Activated CD4-positive, CD25-positive, alpha-beta regulatory T cell treated with anti-CD3 and anti-CD28 coated beads, Interleukin-2, amount 50 U/mL, for 24 hours (primary cell): Measurements from ENCODE around the gene LAMA4.

Experiments
- ATAC-seq, 2 donors: fragments of 150-1000 bp; cut with Tn5 transposase; one replicate each; pipeline ENCODE4 v1.10.0; 2021; ENCODE audit warnings: mild to moderate bottlenecking in 1 of 2, moderate library complexity in 1 of 2

The LAMA4 gene

DNA sequence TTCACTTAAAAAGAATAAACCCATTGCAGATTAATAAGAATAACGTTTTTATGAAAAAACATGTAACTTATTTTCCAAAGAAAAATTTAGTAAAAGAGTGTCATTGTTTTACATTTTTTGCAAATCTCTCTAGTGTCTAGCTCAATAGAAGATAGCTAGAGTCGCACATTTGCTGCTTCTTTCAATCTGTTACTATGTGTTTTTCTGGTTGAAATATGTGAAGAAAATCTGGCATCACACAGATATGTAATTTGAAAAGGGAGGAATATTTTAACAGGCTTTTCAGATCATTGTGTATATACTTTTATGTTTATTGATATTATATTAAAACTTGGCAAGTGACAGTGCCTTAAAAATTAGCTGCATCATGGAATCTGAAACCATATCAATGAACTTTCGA, 191.4 kb downstream of the LAMA4 start:
- no peak for ATAC-seq

GRCh38 chr6:112061605-112062004, 192.8 kb downstream of the LAMA4 start:
- ATAC-seq = no peak
